Uterus (tissue), 2 donors: ENCODE results near the gene CDKAL1.

Source experiments
- CTCF ChIP-seq, 4 experiments: fragments of 200-600 bp in 2 of 4; fragments of 450-650 bp in 2 of 4; sonication (generic) in 2 of 4; IDR thresholded peaks; one replicate each; pipeline ENCODE4 v1.5.1; 2016 to 2019; ENCODE audit warnings: antibody characterized with exemption in 4 of 4, mild to moderate bottlenecking in 2 of 4, moderate library complexity in 1 of 4
- POLR2A ChIP-seq, 2 donors: fragments of 450-650 bp; IDR thresholded peaks; one replicate each; pipeline ENCODE4 v1.6.1; 2016; ENCODE audit warnings: antibody characterized with exemption in 2 of 2, mild to moderate bottlenecking in 1 of 2, moderate library complexity in 1 of 2

GRCh38 chr6:21080221-21080620 lies 546.0 kb downstream of the CDKAL1 start:
- TF ChIP-seq CTCF (IDR thresholded peaks at IDR 0.05) (no peak), POLR2A (IDR thresholded peaks at IDR 0.05) (no peak)
